Measurements from ENCODE around the gene MMP24. TPM values are rescaled to one million over a fixed set of nuclear protein-coding genes. Genes with fewer than 3 reads are reported as not detected.

MMP24 gene
- total RNA-seq, 2 donors from 2014 or later = 0.96 to 1.7 TPM

DNA sequence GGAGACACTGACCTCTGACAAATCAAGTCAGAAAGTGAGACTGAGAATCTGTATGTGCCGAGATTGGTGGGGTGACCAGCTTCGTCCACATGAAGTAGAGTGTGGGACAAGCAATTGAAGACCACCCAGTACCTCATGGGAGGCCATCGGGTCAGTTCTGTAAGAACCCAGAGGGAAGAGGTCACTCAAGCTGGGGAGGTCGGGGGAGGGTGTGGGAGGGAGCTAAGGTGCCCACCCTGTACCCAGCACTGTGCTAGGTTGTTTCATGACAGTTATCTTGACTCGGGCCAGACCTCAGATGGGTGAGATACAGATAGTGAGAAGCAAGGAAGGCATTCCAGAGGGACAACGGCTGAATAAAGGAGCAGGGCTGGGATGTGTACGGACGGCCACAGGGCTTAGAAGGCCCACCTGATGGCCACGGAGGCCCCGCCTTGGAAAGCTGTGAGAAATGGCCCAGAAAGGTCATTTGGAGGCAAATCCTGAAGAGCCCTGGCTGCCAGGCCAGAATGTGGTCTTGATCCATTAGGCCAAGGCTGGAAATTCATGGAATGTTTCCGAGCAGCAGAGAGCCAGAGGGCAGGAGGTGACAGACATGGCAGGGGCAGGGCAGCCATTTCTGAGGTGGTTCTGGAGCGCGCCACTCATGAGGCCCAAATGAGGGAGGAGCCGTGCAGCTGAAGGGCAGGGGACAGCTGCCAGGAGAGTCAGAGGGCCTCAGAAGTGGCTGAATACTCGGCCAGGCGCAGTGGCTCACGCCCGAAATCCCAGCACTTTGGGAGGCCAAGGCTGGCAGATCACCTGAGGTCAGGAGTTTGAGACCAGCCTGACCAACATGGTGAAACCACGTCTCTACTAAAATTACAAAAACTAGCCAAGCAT is 43.8 kb downstream of the MMP24 start:
- H3K36me3 ChIP-seq = no peaks in the 10 kb centered on the region
- TF ChIP-seq, protein P1, sequence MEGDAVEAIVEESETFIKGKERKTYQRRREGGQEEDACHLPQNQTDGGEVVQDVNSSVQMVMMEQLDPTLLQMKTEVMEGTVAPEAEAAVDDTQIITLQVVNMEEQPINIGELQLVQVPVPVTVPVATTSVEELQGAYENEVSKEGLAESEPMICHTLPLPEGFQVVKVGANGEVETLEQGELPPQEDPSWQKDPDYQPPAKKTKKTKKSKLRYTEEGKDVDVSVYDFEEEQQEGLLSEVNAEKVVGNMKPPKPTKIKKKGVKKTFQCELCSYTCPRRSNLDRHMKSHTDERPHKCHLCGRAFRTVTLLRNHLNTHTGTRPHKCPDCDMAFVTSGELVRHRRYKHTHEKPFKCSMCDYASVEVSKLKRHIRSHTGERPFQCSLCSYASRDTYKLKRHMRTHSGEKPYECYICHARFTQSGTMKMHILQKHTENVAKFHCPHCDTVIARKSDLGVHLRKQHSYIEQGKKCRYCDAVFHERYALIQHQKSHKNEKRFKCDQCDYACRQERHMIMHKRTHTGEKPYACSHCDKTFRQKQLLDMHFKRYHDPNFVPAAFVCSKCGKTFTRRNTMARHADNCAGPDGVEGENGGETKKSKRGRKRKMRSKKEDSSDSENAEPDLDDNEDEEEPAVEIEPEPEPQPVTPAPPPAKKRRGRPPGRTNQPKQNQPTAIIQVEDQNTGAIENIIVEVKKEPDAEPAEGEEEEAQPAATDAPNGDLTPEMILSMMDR (IDR thresholded peaks at IDR 0.05) = no peak
- TF ChIP-seq POLR2AphosphoS5 (IDR thresholded peaks at IDR 0.05) (no peak), POLR2A (IDR thresholded peaks at IDR 0.05) (no peak)
- no peaks in the 10 kb centered on the region for H3K27me3 ChIP-seq (replicated peaks; ENCODE audit: insufficient read depth)
- intact Hi-C loops (cut with DNase I) = no loop called here
- no peak overlapping the region for H3K4me3 ChIP-seq
- no peak for DNase-seq (ENCODE audit: low spot score)
- no peaks in the 10 kb centered on the region for H3K4me1 ChIP-seq (replicated peaks)
- 90% methylated on average over 19 of the region's 19 CpGs for WGBS
- no peak overlapping the region for H3K27ac ChIP-seq
- no peaks in the 10 kb centered on the region for H3K9me3 ChIP-seq

DNA sequence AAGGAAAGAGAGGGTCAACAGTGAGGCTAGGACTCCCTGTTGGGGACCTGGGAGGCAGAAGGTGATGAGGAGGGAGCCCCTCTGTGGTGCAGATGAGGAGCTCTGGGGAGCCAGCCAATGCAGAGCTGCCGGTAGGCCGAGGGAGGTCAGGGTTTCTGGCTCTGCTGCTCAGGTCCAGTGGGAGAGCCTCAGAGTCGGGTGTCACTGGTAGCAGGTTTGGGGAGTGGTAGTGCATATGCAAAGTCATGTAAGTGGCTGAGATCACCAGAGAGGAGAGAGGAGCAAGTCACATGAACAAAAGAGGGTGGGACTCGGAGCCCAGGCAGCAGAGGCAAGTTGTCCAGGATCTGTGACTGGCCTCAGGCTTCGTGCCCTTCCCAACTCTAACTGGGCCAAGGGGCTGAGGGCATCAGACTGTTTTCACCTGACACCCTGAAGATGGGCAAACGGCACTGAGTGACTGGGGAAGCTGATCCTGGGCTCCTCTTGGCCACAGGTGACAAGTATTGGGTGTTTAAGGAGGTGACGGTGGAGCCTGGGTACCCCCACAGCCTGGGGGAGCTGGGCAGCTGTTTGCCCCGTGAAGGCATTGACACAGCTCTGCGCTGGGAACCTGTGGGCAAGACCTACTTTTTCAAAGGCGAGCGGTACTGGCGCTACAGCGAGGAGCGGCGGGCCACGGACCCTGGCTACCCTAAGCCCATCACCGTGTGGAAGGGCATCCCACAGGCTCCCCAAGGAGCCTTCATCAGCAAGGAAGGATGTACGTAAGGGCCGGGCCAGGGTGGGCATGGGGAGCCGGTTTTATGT is 44.8 kb downstream of the MMP24 start:
- 87% methylated on average over 20 of the region's 20 CpGs for WGBS
- no peaks in the 10 kb centered on the region for H3K36me3 ChIP-seq
- no peak for TF ChIP-seq POLR2AphosphoS5 (IDR thresholded peaks at IDR 0.05)
- no peak for TF ChIP-seq POLR2A (IDR thresholded peaks at IDR 0.05)
- TF ChIP-seq, protein P1 (IDR thresholded peaks at IDR 0.05) = no peak
- no peak overlapping the region for H3K27ac ChIP-seq
- no peak for DNase-seq (ENCODE audit: low spot score)
- H3K27me3 ChIP-seq (replicated peaks; ENCODE audit: insufficient read depth) = no peaks in the 10 kb centered on the region
- intact Hi-C loops (cut with DNase I) = no loop called here
- no peak overlapping the region for H3K4me3 ChIP-seq
- peaks cover 3% of the 10 kb centered on the region for H3K4me1 ChIP-seq (replicated peaks)
- no peaks in the 10 kb centered on the region for H3K9me3 ChIP-seq

DNA sequence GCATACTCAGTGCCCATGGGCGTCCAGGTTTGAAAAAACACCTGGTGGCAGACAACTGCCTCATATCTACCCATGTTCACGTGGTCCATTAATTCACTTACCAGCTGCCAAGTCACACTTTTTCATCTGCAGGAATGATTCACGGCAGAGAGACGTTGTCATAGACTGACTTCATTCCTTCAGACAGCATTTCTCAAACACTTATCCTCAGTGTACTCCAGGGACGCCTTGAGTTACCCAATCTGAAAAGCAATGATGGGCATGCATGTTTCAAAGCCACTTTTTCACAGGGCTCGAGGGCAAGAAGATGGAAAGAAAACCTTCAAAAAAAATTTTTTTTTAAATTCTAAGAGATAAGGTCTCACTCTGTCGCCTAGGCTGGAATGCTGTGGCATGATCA is 45.4 kb downstream of the MMP24 start:
- 76% methylated on average over 7 of the region's 7 CpGs for WGBS
- Histone ChIP-seq H3K27me3 (replicated peaks; ENCODE audit: insufficient read depth) (no peaks in the 10 kb centered on the region), H3K9me3 (no peaks in the 10 kb centered on the region), H3K4me1 (replicated peaks) (peaks cover 9% of the 10 kb centered on the region), H3K27ac (no peak overlapping the region), H3K4me3 (no peak overlapping the region), H3K36me3 (no peaks in the 10 kb centered on the region)
- no peak for DNase-seq (ENCODE audit: low spot score)
- TF ChIP-seq, protein P1 (IDR thresholded peaks at IDR 0.05) = no peak
- no peak for TF ChIP-seq POLR2A (IDR thresholded peaks at IDR 0.05)
- no peak for TF ChIP-seq POLR2AphosphoS5 (IDR thresholded peaks at IDR 0.05)
- intact Hi-C loops (cut with DNase I) = no loop called here

DNA sequence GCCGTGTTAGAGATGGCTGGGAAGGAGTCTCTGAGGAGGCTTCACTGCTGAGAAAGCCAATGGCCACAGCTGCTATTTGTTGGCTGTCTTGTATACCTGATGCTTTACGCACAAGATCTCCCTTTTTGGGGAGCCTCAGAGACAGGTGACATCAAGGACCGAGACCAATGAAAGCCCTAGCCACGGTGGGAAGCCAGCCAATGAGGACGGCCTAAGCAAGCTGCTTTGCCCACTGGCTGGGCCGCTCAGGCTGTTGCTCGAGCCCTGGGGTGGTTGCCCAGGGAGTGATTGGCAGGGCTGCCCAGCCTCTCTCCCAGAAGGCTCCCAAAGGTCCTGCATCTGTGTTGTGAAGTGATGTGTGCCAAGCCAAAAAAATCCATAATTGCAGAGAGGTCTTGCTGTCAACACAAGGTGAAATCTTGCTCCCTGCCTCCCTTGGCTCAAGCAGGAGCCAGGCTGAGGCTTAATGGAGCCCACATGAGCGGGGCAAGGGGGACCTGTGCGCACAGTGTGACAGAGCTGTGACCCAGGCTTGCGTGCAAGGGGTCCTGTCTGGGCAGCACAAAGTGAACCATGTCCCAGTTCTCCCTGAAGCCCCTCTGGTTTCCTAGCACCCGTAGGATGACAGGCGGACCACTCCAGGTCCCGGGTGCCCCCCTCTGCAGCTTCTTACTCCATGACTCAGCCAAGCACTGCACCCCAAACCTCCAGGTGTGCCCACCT is 47.1 kb downstream of the MMP24 start:
- H3K4me1 ChIP-seq (replicated peaks) = peaks cover 17% of the 10 kb centered on the region
- no peaks in the 10 kb centered on the region for H3K9me3 ChIP-seq
- no peak overlapping the region for H3K4me3 ChIP-seq
- no peak overlapping the region for H3K27ac ChIP-seq
- intact Hi-C loops (cut with DNase I) = no loop called here
- DNase-seq (ENCODE audit: low spot score) = no peak
- H3K27me3 ChIP-seq (replicated peaks; ENCODE audit: insufficient read depth) = no peaks in the 10 kb centered on the region
- TF ChIP-seq, protein P1 (IDR thresholded peaks at IDR 0.05) = no peak
- TF ChIP-seq POLR2A (IDR thresholded peaks at IDR 0.05) = no peak
- TF ChIP-seq POLR2AphosphoS5 (IDR thresholded peaks at IDR 0.05) = no peak
- 54% methylated on average over 13 of the region's 13 CpGs for WGBS
- no peaks in the 10 kb centered on the region for H3K36me3 ChIP-seq

All from prostate gland (tissue), 2 donors.